ENCODE data around the gene TBCB.

DNA sequence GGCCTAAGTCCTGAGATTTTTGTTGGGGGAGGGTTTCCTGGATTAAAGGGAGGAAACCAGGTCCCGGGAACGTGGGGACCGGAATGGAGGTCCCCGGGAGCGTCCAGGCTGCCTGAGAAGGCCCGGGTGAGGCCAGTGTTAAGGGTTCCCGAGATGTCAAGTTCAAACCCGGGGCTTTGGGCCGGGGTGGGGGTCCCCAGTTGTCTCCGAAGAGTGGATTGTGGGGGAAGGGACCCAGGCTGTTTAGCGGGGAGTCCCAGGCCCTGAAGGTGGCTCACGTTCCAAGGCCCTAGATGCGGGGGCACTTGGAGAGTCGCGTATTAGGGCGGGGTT is 36.7 kb downstream of the TBCB start:
- TF ChIP-seq EZH2phosphoT487 (IDR thresholded peaks at IDR 0.05; ENCODE audit: insufficient read depth, low read depth) (no peak), EZH2 (IDR thresholded peaks at IDR 0.05; ENCODE audit: insufficient read depth, poor library complexity, severe bottlenecking) (no peak)

Measured in GM23248 (cell line).